ENCODE measurements around the gene AOPEP. TPM values are rescaled to one million over a fixed set of nuclear protein-coding genes. Genes with fewer than 3 reads are reported as not detected.

Gene AOPEP
- polyA plus RNA-seq, 2 of the 4 experiments (the other 2 are of a cell fraction), result 226 to 266 TPM

DNA sequence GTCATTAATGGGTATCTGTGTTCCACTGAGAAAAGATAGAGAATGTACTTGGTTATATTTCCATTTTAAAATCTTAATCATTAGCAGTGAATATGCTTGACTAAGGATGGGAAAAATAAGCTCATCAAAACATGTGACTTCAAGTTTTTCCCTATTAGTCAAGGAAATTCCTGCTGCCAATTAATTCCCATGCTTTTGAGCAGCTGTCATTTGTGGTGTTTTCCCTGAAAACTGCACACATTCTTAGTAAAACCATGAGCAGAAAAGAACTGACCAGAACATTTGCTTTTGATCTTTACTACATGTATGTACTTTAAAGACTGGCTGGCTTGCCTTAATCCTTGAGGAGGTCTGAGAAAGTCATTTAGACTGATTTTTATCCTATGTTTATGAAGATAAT lies 75.2 kb downstream of the AOPEP start:
- no peak for FAIRE-seq
- Histone ChIP-seq H3K27ac (peak overlapping the region; percentile 79 to 92), H3K4me3 (no peak overlapping the region), H3K9me3 (no peaks in the 10 kb centered on the region), H3K4me2 (peak overlapping the region; percentile 7; the same call in 1 of the 3 replicates), H3K4me1 (peaks cover 87% of the 10 kb centered on the region)
- no peak for ATAC-seq
- ChIA-PET POLR2A (interaction anchor here (1.2 to 1.3 kb wide), 2 partner anchors 18 to 112 kb away, joined by 3 read pairs; no protein-coding TSS in a partner anchor), CTCF (interaction anchor here (1.2 to 1.7 kb wide), 4 partner anchors 56 to 206 kb away, joined by 3 to 5 read pairs (median 4); no protein-coding TSS in a partner anchor)
- DNase-seq (ENCODE audit: low read depth in 1 of 2, low spot score in 1 of 2), result no peak
- no peak for TF ChIP-seq ZSCAN20 (CRISPR knock-in tag; IDR thresholded peaks at IDR 0.05)
- TF ChIP-seq CHD4 (IDR thresholded peaks at IDR 0.05; ENCODE audit: borderline replicate concordance), result no peak
- TF ChIP-seq FOXS1 (CRISPR knock-in tag; IDR thresholded peaks at IDR 0.05), result no peak
- no peak for TF ChIP-seq EP300 (IDR thresholded peaks at IDR 0.05)
- TF ChIP-seq MAFK (IDR thresholded peaks at IDR 0.05; ENCODE audit: partially characterized antibody), result no peak
- no peak for TF ChIP-seq KDM1A (IDR thresholded peaks at IDR 0.05; ENCODE audit: low read depth)
- no peak for TF ChIP-seq CBX8 (IDR thresholded peaks at IDR 0.05)
- TF ChIP-seq CEBPB (IDR thresholded peaks at IDR 0.05), result no peak
- TF ChIP-seq HDAC2 (IDR thresholded peaks at IDR 0.05), result no peak

DNA sequence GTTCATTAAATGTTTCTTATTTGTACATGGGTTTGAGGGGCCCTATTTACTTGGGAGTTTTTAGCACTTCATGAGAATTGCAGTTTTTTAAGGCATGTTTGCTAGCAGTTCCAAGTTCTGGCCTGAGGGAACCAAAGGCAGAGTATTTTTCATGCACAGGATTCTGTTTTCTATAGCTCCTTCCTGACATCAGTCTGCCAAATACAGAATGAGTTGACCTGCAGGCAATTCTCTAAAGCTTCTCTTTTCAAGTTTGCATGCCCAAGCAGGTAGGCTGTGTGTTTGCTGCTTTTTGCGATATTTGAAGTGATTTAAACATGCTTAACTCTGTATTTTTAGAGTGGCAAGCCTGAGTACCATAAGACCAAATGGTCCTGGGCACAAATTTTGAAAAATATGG lies 75.8 kb downstream of the AOPEP start:
- POLR2A ChIA-PET, result interaction anchor here (1.2 to 1.3 kb wide), 2 partner anchors 19 to 111 kb away, joined by 3 read pairs; no protein-coding TSS in a partner anchor
- TF ChIP-seq CBX2 (IDR thresholded peaks at IDR 0.05; ENCODE audit: borderline replicate concordance, low read depth) (no peak), RARB (CRISPR knock-in tag; IDR thresholded peaks at IDR 0.05) (no peak), RCOR1 (IDR thresholded peaks at IDR 0.05; ENCODE audit: low read depth, low read length) (no peak), HOXB13 (CRISPR knock-in tag; IDR thresholded peaks at IDR 0.05; ENCODE audit: low read depth) (no peak), SMC3 (IDR thresholded peaks at IDR 0.05) (no peak), MYC (IDR thresholded peaks at IDR 0.05; ENCODE audit: borderline replicate concordance, low read length) (no peak), NPAS2 (CRISPR knock-in tag; IDR thresholded peaks at IDR 0.05; ENCODE audit: borderline replicate concordance) (no peak), JUN (IDR thresholded peaks at IDR 0.05) (no peak), NFE2L2 (conservative IDR thresholded peaks at IDR 0.05; ENCODE audit: low read length) (no peak), ZFP36 (IDR thresholded peaks at IDR 0.05; ENCODE audit: borderline replicate concordance, partially characterized antibody) (no peak), KDM1A (IDR thresholded peaks at IDR 0.05; ENCODE audit: low read depth) (no peak)
- TF ChIP-seq, protein P1, sequence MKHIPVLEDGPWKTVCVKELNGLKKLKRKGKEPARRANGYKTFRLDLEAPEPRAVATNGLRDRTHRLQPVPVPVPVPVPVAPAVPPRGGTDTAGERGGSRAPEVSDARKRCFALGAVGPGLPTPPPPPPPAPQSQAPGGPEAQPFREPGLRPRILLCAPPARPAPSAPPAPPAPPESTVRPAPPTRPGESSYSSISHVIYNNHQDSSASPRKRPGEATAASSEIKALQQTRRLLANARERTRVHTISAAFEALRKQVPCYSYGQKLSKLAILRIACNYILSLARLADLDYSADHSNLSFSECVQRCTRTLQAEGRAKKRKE (CRISPR knock-in tag; IDR thresholded peaks at IDR 0.05; ENCODE audit: low read depth), result no peak
- TF ChIP-seq, protein P2, sequence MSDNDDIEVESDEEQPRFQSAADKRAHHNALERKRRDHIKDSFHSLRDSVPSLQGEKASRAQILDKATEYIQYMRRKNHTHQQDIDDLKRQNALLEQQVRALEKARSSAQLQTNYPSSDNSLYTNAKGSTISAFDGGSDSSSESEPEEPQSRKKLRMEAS (IDR thresholded peaks at IDR 0.05), result no peak
- TF ChIP-seq, protein P3, sequence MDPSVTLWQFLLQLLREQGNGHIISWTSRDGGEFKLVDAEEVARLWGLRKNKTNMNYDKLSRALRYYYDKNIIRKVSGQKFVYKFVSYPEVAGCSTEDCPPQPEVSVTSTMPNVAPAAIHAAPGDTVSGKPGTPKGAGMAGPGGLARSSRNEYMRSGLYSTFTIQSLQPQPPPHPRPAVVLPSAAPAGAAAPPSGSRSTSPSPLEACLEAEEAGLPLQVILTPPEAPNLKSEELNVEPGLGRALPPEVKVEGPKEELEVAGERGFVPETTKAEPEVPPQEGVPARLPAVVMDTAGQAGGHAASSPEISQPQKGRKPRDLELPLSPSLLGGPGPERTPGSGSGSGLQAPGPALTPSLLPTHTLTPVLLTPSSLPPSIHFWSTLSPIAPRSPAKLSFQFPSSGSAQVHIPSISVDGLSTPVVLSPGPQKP (IDR thresholded peaks at IDR 0.05; ENCODE audit: low read depth, low read length), result no peak
- TF ChIP-seq, protein P4, sequence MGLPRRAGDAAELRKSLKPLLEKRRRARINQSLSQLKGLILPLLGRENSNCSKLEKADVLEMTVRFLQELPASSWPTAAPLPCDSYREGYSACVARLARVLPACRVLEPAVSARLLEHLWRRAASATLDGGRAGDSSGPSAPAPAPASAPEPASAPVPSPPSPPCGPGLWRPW (IDR thresholded peaks at IDR 0.05), result no peak
- Histone ChIP-seq H3K4me3 (no peak overlapping the region), H3K9me3 (no peaks in the 10 kb centered on the region), H3K4me2 (no peak overlapping the region), H3K27ac (peak overlapping the region; percentile 79 to 92), H3K4me1 (peaks cover 90% of the 10 kb centered on the region)
- DNase-seq (ENCODE audit: low read depth in 1 of 2, low spot score in 1 of 2) (no peak), FAIRE-seq (no peak), ATAC-seq (no peak)
- CTCF ChIA-PET, result interaction anchor here (0.9 to 1.4 kb wide), 4 partner anchors 8 to 205 kb away, joined by 3 to 4 read pairs (median 3); no protein-coding TSS in a partner anchor
- WGBS (ENCODE audit: missing lambda C conversion rate), result 100% methylated on average over 1 of the region's 1 CpG

DNA sequence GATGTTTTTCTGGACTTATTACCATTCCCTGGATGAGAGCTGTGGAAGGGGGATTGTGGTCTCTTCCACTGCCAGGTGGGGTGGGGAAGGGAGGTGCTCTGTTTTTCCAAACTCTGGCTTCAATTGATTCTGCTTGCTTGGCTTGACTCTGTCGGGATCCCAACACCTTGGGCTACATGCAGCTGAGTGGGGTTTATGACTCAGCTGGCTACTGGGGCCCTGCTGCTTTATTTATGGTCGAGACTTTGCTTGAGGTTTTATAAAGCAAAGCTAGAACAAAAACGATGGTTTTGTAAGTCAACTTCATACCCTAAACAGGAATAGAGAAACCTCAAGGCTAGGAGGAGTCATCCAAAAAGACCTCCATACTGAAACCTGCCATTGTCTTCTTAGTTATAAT lies 76.3 kb downstream of the AOPEP start:
- CTCF ChIA-PET, result interaction anchor here (0.9 to 1.0 kb wide), 2 partner anchors 9 to 19 kb away, joined by 3 read pairs; no protein-coding TSS in a partner anchor
- POLR2A ChIA-PET, result interaction anchor here (0.9 kb wide), 1 partner anchor 64 kb away, joined by 3 read pairs; no protein-coding TSS in a partner anchor
- no peak for DNase-seq (ENCODE audit: low read depth in 1 of 2, low spot score in 1 of 2)
- TF ChIP-seq JUN (IDR thresholded peaks at IDR 0.05) (no peak), EHMT2 (IDR thresholded peaks at IDR 0.05; ENCODE audit: low read depth) (no peak), EP300 (IDR thresholded peaks at IDR 0.05) (no peak), POLR2A (IDR thresholded peaks at IDR 0.05; ENCODE audit: low read length) (no peak), CBX2 (IDR thresholded peaks at IDR 0.05; ENCODE audit: borderline replicate concordance, low read depth) (no peak), RAD21 (conservative IDR thresholded peaks at IDR 0.05 in 1 of 2, IDR thresholded peaks at IDR 0.05 in 1 of 2) (no peak), FOSB (CRISPR knock-in tag; IDR thresholded peaks at IDR 0.05) (no peak), GATA3 (IDR thresholded peaks at IDR 0.05; ENCODE audit: borderline replicate concordance) (no peak)
- TF ChIP-seq, protein P5, sequence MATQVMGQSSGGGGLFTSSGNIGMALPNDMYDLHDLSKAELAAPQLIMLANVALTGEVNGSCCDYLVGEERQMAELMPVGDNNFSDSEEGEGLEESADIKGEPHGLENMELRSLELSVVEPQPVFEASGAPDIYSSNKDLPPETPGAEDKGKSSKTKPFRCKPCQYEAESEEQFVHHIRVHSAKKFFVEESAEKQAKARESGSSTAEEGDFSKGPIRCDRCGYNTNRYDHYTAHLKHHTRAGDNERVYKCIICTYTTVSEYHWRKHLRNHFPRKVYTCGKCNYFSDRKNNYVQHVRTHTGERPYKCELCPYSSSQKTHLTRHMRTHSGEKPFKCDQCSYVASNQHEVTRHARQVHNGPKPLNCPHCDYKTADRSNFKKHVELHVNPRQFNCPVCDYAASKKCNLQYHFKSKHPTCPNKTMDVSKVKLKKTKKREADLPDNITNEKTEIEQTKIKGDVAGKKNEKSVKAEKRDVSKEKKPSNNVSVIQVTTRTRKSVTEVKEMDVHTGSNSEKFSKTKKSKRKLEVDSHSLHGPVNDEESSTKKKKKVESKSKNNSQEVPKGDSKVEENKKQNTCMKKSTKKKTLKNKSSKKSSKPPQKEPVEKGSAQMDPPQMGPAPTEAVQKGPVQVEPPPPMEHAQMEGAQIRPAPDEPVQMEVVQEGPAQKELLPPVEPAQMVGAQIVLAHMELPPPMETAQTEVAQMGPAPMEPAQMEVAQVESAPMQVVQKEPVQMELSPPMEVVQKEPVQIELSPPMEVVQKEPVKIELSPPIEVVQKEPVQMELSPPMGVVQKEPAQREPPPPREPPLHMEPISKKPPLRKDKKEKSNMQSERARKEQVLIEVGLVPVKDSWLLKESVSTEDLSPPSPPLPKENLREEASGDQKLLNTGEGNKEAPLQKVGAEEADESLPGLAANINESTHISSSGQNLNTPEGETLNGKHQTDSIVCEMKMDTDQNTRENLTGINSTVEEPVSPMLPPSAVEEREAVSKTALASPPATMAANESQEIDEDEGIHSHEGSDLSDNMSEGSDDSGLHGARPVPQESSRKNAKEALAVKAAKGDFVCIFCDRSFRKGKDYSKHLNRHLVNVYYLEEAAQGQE (IDR thresholded peaks at IDR 0.05), result no peak

More for the DNA sequence above, 76.3 kb downstream of the AOPEP start:
- 51% methylated on average over 3 of the region's 3 CpGs for WGBS (ENCODE audit: missing lambda C conversion rate)
- no peak for ATAC-seq
- H3K4me1 ChIP-seq, result peaks cover 96% of the 10 kb centered on the region
- H3K4me3 ChIP-seq, result no peak overlapping the region
- no peak overlapping the region for H3K4me2 ChIP-seq
- H3K27ac ChIP-seq, result peak overlapping the region; percentile 79 to 92
- H3K9me3 ChIP-seq, result no peaks in the 10 kb centered on the region
- FAIRE-seq, result no peak
